ENCODE results near the gene USP13.
"Not testable (repeated sequence)": the region's sequence is repeated elsewhere in the genome, so short reads cannot be mapped to it uniquely, and the experiment has no call there.

Gene USP13, protein sequence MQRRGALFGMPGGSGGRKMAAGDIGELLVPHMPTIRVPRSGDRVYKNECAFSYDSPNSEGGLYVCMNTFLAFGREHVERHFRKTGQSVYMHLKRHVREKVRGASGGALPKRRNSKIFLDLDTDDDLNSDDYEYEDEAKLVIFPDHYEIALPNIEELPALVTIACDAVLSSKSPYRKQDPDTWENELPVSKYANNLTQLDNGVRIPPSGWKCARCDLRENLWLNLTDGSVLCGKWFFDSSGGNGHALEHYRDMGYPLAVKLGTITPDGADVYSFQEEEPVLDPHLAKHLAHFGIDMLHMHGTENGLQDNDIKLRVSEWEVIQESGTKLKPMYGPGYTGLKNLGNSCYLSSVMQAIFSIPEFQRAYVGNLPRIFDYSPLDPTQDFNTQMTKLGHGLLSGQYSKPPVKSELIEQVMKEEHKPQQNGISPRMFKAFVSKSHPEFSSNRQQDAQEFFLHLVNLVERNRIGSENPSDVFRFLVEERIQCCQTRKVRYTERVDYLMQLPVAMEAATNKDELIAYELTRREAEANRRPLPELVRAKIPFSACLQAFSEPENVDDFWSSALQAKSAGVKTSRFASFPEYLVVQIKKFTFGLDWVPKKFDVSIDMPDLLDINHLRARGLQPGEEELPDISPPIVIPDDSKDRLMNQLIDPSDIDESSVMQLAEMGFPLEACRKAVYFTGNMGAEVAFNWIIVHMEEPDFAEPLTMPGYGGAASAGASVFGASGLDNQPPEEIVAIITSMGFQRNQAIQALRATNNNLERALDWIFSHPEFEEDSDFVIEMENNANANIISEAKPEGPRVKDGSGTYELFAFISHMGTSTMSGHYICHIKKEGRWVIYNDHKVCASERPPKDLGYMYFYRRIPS

DNA sequence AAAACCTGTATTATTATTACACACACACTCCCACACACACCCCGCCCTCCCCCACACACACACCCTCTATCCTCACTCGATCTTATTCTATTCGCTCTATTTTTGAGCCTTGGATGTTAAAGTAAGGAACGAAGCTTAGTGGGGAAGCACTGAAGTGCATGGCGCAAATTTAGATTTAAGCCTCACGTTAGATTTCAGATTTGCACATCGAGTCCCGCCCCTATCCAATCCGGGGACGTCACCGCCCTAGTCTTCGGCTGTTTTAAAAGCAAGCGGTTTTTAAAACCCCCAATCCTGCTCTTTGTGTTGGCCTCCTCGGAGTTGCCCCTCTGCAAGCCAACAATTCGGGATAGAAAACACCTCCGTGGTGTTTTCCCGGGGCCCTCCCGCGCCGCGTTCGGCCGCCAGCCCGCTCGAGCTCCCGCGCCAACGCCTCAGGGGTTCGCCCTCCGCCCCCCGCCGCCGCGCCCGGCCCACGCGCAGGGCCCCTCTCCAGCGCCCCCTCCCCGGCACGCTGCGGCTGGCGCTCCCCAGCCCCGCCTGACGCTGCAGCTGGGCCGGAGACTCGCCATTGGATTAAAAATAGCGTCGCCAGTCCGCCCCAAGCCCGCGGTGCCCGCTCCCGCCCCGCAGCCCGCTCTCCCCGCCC, at the start of gene USP13:
Gene USP13, plus strand, starts transcription at position 594 of the 649 bp plus-strand sequence. CDS start 186 bp downstream, outside the sequence.
- DNase-seq: peak; percentile 71

DNA sequence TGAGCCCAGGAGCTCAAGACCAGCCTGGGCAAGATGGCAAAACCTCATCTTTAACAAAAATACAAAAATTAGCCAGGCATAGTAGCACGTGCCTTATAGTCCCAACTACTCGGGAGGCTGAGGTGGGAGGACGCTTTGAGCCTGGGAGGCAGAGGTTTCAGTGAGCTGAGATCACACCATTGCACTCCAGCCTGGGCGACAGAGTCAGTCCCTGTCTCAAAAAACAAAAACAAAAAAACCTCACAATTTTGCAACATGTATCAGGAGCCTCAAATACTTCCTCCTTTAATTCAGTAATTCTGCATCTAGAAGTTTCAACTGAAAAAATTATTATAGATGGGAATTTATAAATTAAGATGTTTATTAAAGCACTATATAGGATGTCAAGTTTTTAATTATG, 49.5 kb upstream of the USP13 start:
- DNase-seq: no peak

DNA sequence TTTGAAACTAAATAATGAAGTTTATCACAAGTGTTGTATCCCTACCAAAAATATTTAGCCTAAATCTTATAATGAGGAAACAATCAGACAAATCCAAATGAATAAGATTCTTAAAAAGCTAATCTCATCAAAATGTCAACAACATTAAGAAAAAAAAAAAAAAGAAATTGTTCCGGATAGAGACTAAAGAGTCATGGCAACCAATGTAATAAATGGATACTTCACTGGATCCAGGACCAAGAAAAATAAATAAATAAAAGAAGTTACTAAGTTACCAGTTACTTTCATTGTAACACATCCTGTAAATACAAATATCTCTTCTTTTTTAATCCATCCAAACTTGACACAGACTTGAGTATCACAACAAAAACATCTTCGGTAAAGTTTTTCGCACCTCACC, 49.0 kb upstream of the USP13 start:
- DNase-seq: no peak

DNA sequence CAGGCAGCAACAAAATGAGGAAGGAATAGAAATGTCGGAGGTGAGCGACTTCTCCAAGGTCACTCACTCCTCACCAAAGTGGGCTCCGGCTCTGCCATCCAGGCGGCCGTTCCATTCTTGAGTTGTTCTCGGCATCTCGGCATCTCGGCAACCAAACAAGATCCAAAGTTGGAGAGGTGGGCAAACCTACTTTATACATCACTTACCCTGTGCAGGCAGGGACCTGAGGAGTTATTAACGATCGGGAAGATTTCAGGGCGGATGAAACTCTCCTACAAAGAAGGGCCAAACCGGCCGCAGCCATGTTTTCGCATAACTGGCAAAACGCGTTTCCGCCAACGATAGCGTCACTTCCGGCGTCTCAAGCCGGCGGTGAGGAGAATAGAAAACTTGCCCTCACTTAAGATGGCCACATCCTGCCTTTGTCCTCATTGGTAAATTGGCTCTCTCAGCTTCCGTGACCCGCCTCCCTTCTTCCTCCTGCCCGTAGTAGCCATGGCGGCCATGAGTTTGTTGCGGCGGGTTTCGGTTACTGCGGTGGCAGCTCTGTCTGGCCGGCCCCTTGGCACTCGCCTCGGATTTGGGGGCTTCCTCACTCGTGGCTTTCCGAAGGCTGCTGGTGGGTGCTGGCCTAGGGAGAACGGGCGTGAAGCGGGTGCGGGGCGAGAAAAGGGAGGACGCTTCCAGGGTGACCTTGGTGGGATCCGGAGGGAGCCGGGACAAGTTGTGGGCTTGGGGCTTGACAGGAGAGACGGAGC, 48.3 kb upstream of the USP13 start, which contains the start of the genes MRPL47 and NDUFB5:
Gene MRPL47, minus strand, starts transcription at position 318 of the 758 bp plus-strand sequence. Its CDS starts 14 bp downstream, at position 304.
Gene NDUFB5, plus strand, starts transcription at position 474 of the 758 bp plus-strand sequence. Its CDS starts 22 bp downstream, at position 496.
- peak; percentile 96 for DNase-seq

DNA sequence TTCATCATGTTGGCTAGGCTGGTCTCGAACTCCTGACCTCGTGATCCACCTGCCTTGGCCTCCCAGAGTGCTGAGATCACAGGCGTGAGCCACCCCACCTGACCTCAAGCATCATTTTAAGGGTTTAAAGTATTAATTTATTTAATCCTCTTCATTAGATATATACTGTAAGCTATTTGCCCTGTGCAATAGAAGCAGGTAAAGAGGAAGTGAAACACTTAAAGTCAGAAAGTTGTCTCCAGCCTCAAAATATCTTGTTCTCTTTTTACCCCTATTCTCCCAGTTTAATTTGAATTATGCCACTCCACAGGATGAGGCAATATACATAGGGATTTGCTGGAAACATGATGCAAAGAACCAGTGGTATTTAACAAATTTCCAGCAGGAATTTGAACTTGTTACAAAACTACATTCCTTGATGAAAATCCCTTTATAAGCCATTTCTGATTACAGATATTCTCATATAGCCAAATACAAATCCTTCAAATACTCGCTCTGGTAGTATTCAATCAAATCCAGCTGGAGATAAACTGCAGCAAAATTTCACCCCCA, 46.2 kb upstream of the USP13 start:
- DNase-seq: no peak

DNA sequence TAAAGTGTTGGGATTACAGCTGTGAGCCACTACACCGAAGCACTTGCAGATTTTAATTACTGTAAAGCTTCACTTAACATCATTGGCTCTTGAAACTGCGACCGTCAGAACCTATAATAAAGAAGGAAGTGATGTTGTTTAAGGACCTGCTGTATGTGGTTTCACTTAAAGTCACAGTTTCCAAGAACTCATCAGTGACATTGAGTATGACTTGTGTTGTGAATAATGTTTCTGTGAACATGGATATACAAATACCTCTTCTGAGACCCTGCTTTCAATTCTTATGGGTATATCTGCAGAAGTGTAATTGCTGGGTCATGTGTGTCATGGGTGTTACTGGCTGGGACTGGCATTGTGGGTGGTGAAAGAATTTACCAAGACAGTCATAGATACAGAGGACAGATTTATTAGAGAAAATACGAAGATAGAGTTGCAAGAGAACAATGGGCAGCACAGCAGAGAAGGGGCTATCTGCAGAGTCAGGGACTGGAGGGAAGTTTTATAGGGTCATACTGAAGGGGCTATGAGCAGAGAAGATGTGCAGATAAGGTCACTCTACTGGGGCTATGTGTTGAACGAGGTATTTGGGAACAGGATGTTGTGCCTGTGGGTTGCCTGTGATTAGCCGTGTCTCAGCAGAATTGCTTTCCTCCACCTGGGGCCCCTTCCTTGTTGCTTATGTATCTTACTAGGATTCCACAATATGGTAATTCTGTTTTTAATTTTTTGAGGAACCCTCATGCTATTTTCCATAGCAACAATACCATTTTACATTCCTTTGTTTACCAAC, 43.7 kb upstream of the USP13 start:
- peak; percentile 85 for DNase-seq

DNA sequence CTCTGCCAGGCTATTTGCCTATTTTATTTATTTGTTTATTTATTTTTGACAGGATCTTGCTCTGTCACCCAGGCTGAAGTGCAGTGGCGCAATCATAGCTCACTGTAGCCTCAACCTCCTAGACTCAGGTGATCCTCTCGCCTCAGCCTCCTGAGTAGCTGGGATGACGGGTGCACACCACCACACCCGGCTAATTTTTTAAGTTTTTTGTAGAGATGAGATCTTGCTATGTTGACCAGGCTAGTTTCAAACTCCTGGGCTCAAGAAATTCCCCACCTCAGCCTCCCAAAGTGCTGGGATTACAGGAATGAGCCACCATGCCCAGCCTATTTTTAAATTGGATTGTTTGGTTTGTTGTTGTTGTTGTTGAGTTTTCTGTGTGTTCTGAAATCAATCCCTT, 42.8 kb upstream of the USP13 start:
- DNase-seq: no peak

DNA sequence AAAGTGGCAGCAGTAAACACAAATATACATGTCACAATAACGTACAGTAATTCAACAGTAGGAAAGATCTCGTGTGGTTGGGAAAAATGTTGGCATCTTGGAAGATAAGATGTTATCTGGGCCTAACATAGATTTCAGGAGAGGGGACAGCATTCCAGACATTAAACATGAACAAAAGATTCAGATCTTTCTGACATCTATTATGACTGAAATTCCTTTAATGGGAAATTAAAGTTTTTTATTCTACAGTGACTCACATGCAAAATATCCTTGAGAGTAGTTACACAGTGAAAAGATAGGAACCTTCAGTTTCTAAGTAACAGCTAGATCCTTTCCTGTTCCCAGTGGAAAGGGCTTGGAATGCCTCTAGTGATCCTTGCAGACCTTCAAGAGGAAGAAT, 39.0 kb upstream of the USP13 start:
- DNase-seq: no peak

DNA sequence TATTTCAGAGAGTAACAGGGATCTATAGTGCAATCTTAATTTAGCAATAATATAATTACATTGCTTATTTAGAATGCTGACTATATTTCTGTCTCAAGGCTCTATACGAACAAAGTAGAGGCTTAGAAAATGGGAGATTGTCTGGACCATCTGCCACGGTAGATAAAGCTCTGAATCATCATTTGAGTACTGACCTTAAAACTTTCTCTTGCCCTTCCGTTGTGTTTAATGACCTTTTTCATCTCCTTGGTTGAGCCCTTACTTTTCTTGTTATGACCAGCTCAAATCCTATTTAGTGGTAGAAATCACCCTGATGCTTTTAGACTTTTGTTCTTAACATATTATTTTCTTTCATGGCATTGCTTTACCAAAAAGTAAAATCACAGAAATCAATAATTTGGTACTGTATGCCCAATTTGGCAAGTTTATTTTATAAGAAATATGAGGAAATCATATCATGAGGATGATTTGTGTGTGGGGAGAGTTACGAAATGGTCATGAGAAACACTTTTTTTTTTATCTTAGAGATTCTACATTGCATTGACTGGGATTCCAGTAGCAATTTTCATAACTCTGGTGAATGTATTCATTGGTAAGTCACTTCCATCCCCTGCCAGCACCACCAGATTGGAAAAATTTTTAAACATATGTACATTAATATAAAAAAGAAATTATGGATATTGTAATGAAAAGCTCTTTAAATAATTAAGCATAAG, 37.2 kb upstream of the USP13 start:
- DNase-seq: no peak

DNA sequence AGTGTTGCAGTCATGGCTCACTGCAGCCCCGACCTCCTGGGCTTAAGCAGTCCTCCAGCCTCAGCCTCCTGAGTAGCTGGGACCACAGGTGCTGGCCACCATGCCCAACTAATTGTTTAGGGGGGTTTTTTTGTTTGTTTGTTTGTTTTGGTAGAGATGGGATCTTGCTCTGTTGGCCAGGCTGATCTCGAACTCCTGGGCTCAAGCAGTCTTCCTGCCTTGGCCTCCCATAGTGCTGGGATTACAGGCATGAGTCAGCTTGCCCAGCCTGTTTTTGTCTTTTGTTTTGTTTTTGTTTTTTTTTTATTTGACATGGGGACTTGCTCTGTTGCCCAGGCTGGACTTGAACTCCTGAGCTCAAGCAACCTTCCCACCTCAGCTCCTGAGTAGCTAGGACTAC, 30.8 kb upstream of the USP13 start:
- DNase-seq: no peak

DNA sequence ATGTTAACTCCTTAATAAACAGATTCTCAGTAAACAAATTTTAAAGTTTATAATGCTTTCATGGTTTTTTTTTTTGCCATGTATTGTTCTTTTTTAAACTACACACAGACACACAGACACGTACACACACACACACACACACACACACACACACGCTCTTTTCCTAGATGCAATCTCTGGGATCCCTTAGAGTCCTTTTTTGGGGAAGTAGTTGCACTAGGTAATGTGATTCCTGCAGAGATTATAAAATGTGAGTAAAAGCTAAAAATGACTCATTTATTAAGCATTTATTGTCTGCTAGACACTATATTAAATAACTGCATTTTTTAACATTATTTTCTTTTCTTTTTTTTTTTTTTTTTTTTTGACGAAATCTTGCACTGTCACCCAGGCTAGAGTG, 28.4 kb upstream of the USP13 start:
- no peak for DNase-seq

DNA sequence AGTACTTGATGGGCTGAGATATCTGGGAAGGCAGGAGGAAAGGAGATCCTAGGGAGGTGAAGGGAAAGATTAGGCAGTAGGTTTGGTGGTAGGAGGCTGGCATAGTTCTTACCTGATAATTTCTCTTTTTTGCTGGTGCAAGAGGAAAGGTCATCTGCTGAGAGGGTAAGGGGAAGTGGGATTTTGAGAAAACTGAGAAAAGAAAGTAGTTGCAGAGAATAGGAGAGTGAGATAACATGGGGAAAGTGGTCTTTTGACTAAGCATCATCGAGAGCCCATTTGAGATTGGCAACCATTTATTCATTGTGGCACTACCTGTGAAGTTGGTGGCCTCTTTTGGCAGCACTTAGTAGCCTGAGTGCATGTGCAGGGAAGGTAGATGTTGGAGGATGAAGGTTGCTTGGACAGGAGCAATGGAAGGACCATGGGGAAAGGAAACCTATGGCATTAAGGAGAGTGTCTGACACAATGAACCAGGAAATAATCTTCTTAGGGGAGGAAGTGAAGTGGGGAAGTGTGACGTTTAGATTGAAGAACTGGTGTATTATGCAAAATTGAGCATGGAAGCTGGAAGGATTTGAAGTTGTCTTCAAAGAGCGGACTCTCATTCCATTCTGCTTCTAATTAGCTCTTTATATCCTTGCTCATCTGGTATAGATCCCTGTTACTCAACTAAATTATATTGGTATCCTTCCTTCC, 21.9 kb upstream of the USP13 start:
- DNase-seq: no peak

DNA sequence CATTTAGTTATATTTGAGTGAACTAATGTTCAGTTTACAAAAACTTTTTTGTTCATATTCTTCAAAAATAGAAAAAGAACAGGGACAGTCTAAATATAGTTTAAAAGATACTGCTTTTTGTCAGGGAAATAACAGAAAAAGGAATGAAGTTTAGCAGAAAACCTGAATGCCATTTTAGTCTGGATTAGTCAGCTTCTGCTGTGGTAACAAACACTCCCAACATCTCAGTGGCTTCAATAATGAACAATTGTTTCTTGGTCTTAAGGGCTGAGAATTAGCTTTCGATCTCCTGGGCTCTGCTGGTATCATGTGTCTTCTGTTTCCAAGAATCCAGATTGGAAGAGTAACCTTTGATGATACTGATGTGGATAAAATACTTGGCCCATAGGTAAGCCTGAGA, 12.4 kb upstream of the USP13 start:
- no peak for DNase-seq

DNA sequence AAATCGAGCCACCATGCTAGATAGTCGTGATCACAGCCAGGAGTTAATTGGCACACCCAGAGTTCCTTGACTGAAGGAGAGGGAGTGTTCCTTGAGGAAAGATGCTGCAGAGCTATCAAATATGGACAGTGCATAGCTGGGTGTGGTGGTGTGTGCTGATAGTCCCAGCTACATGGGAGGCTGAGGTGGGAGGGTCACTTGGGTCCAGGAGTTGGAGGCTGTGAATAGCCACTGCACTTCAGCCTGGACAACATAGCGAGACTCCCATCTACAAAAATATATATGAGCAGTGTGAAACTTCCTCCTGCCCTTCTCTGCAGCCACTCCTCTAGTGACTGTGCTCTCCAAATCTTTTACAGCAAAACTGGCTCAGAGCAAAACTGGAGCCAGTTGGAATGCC, 10.0 kb upstream of the USP13 start:
- no peak for DNase-seq

DNA sequence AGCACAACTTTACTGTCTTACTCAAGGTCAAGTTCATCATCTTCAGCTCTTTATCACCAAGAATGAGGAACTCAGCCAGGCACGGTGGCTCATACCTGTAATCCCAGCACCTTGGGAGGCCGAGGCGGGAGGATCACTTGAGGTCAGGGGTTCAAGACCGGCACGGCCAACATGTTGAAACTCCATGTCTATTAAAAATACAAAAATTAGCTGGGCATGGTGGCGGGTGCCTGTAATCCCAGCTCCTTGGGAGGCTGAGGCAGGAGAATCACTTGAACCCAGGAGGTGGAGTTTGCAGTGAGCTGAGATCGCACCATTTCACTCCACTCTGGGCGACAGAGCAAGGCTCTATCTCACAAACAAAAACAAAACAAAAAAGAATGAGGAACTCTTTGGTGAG, 9.0 kb upstream of the USP13 start:
- DNase-seq: not testable (repeated sequence)

DNA sequence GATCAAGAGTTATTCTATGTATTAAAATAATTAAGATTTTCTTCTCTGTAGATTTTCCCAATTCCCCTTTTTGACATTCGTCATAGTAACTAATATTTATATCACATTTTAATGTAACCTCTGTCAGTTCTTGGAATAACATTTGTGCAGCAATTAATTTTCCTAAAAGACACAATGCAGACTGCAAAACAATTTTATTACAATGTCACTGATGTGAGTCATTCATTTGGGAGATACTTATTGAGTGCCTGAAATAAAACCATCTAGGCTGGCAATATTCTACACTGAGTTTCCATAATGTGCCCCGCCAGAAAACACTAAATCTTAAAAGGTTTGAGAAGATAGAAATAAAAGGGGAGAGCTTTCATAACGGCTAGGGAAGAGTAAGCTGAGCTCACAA, 6.7 kb upstream of the USP13 start:
- DNase-seq: no peak

DNA sequence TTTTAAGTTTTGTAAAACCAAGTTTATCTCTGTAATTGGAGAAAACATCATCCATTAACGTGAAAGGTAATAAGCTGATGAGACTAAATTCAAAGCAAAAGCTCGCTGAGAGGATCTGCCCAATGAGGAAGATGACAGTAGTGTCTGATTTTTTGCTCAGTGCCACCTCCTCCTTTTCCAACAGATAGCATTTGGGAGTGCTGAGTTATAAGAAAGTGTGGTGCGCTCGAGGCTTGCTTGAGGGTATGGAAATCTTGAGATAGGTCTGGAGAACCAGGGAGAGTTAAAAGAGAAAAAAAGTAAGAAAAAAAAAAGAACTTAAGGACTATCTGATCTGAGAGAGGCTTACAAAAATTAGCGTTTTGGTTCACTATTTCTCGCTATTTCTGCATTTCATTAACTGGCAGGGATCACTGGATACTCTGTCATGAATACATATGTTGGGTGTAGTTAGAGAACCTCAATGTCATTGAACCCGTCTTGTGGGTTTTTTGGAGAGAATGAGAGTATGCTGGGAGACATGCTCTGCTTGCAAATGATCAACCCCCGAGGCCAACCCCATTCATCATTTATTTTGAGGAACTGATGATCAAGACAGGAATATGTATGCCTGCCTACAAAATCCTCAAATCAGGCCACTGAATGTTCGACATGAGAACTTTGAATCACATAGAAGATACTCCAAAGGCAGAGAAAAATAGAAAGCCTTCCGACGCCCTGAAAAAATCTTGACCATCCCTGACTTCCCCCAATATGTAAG, 973 bp upstream of the USP13 start:
- no peak for DNase-seq

DNA sequence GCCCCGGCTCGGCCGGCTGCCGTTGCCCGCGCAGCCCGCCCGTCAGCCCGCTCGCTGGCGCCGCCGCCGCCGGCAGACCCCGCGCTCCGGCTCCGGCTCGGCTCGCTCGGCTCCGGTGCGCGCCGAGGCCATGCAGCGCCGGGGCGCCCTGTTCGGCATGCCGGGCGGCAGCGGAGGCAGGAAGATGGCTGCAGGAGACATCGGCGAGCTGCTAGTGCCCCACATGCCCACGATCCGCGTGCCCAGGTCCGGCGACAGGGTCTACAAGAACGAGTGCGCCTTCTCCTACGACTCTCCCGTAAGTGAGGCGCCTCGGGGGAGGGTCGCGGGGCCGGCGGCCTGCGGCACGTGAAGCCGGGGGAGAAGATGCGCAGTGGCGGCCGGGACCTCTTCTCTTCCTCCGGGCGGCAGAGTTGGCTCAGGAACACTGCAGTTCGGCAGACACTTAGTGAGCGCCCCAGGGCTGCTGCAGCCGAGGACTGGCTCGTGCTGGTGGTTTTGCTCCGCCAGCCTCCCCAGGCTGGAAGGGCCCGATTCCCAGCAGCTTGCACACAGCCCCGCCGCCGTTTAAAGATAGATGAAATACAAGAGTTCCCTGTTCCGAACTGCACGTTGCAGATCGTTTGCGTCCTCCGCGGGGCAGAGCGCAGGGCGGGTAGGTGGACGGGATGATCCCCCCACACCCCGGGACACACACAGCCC, 407 bp downstream of the USP13 start:
- DNase-seq: peak; percentile 66

DNA sequence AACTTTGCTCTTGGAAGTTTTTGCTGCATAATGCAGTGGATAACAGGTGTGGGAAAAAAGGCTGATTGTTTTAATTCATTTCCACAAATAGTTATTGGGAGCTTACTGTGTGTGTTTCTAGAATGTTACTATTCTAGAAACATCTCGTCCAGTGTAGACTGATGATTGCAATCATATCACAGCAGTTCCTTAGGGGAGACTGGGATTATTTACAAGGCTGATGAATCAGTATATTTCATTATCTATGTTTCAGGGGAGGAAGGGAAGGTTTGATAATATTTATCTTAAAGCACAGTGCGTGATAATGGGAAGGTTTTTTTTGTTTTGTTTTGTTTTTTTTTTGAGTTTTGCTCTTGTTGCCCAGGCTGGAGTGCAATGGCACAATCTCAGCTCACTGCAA, 2.4 kb downstream of the USP13 start:
- DNase-seq: no peak
